NCI-H748 treated with DMSO at 0.1 percent for 48 hours (cell line): ENCODE measurements around the gene ASPSCR1.

Experiments
- DNase-seq: peaks from one replicate; lab custom pipeline; 2025; lab: John Stamatoyannopoulos, UW

The ASPSCR1 gene

DNA sequence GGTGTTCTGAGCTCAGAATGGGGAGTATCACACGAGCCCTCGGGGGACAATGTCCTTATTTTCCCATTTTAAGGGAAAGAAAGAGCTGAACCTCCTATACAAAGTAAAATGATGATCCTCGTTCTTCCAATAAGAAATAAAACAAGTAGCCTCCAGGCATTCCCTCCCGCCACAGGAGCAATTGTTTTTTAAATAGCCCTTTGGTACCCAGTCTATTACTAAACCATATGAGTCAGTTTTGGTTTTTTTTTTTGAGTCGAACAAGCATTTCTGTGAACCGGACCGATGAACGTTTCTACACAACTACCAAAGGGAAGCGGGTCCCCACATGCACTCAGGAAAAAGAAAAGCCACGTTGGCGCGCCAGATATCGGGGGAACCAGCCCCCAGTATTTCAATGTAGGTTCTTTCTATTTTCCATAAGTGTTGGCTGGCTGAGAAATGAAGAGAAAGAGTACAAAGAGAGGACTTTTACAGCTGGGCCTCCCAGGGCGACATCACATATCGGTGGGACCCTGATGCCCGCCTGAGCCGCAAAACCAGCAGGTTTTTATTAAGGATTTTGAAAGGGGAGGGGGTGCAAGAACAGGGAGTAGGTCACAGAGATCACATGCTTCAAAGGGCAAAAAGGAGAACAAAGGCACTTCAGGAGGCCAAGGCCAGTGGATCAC, 63.9 kb downstream of the ASPSCR1 start:
- DNase-seq, result no peak

DNA sequence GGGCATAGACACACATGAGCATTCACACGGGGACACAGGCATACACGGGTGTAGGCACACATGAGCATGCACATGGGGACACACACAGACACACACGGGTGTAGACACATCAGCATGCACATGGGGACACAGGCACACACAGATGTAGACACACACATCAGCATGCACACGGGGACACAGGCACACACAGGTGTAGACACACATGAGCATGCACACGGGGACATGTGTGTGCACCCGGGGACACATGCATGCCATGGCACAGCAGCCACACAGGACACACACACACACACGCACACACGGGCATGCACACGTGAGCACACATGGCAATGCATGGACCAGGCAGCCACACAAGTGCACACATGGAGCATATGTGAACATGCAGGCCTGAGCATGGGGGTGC, 65.2 kb downstream of the ASPSCR1 start:
- no peak for DNase-seq

DNA sequence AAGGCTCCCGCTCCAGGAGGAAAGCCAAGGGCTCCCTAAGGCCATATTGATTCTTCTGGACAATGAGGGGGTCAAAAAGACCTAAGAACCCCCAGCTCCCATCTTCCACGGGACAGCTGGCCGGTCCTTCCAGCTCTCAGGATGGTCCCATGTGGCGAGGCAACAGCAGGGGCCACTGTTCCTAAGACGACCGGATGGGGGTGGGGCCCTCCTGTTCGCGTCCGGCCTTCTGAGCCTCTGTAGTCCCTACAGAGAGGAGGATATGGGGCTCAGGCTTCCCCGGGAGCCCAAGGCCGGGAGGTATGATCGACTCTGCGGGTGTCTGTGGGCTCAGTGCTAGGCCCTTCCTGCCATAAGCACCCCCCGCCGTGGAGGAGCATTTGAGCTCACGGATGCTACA, 66.1 kb downstream of the ASPSCR1 start:
- DNase-seq, result no peak

DNA sequence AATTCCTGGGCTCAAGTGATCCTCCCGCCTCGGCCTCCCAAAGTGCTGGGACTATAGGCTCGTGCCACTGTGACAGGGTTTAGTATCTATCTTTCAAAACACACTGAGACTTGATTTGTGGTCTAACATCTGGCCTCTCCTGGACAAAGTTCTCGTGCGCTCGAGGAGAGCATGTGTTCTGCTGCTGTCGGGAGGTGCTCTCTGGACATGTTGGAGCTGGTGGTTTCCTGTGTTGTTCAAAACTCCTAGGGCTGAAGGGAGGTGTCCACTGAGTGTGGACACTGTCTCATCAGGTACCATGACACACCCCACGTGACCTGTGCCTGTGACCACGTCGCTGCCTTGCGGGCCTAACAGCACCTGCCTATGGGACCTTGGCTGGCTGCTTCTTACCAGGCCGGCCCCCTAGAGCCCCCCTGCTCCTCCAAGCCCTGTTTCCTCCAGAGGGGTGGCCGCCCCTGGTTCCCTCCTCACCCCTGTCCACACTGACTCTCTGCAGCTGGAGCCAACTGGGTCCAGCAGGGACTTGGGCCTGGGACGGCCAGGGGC, 68.6 kb downstream of the ASPSCR1 start:
- no peak for DNase-seq

DNA sequence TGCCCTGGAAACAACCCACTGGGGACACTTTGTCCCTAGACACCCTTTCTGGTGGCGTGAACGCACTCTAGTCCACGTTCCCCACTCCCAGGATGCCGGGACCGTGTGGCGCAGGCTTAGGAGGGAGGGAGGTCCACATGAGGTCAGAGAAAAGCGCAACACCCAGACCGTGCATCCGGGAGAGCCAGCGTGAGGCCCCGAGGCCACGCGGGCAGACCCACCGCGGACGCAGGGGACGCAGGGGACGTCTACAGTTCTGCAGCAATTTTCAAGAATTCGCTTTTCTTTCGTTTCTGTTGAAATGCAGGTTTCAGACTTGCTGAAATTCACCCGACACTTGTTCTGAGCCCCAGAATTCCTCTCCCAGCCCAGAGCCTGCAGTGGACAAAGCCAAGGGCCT, 69.5 kb downstream of the ASPSCR1 start:
- no peak for DNase-seq

DNA sequence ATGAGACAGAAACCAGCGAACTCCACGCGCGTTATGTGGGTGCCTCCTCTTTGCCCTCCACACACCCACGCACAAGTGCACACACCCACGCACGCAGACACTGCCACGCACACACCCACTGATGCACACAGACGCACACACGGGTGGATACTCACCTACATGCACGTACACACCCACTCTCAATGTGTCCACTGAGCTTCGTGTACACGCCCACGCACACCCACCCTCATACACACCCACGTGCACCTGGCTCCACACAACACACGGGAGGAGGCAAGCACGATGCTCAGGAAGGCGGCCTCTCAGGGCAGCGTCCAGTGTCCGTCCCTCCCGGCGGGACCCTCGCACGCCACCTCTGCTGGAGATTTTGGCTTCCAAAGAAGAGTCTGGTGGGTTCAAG, 70.0 kb downstream of the ASPSCR1 start:
- no peak for DNase-seq

DNA sequence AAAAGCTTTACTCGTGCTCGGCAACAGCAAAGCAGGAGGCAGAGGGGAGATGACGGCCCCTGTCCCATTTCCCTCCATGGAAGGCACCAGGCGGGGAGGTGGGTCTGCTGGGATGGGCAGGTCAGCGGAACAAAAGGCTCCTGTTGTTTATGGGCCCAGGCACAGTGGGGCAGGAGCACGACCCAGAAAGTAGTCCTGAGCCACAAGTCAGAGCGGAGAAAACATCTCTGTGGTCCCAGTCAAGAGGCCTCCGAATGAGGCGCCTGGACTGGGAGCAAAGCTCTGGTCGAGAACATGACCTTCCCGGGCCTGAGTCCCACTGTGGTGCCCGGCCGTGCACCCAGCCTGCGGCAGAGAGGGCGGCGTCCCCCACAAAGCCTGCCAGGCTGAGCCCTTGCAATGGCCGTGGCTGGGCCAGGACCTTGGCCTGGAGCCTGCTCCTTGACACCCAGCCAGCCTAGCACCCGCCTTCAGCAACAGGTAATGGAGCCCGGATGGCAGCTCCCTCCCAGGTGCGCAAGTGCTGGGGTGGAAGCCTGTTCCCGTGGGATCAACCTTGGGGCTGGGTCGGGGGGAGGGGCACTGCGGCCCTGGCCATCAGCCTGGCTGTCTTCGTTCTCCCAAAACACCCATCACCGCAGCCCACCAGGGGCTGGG, 70.6 kb downstream of the ASPSCR1 start:
- DNase-seq, result no peak

DNA sequence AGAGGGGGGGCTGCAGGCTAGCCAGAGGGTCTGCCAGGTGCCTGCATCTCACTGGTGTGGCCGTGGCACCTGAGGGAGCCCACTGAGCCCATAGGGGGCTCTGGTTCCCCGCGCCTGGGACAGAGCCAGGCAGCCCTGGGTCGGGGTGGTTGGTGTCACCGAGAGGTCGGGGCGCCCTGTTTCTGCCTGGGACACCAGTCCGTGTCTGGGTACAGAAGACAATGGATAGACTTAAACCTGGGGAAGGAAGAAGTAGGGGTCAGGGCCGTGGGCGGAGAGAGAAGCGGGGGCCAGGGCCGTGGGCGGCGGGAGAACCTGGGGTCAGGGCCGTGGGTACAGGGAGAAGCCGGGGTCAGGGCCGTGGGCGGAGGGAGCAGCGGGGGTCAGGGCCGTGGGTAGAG, 71.1 kb downstream of the ASPSCR1 start:
- DNase-seq, result no peak

DNA sequence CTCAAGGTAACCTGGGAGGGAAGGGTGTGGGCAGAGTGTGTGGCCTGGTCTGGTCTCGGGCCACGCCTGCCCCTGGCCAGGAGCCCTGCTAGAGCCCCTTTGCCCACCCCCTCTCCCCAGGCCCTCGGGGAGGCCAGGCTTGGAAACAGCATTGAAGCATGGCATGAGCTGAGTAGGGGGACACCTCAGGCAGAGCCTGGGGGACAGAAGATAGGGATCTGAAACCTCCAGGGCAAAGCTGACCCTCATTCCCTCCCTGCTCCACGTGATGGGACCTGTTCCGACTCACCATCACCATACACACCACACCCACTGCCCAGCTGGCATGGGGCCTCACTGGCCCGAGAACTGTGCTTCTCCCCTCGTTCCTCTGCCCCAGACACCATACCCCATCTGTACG, 71.7 kb downstream of the ASPSCR1 start:
- DNase-seq, result no peak

DNA sequence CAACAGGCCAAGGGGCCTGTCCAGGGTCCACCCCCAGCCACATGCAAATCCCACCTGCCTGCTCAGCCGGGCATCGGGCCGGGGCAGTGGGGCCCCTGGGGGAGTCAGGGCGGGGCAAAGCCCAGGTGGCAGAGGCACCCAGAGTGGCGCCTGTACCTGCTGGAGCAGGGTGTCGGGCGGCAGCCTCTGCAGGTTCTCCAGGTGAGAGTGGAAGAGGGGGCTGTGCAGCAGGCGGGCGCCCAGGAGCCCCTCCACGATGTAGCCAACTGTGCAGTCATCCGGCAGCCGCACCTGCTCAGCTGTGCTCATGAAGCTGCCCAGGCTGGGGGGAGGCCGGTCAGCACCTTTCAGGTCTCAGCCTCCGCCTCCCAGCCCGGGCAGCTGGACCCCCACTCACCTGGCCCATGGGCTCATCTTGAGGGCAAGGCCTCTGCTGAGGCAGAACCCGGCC, 72.1 kb downstream of the ASPSCR1 start:
- DNase-seq, result no peak

DNA sequence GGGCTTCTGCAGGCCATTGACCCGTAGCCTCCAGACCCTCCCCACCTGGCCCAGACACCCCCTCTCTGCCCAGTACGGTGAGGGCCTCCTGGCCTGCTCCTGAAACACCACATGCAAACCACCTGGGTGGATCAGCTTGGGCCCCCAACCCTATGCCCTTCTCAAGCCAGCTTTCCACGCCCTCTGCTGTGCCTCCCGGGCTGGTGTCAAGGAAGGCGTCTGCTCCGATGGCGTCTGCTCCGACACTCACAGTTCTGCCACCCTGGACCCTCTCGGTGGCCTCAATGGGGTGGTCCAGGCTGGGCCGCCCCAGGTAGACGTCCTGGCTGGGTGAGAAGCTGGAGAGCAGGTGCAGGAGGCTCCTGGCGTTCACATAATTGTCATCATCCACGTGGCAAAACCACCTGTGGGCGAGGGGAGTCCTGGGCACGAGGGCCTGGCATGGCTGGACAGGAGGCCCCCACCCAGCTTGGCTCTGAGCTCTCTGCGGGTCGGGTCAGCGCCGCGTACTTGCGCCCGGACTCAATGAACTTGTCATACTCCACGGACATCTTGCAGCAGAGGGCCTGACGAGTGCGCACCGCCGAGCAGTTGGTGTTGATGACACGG, 72.8 kb downstream of the ASPSCR1 start:
- no peak for DNase-seq

DNA sequence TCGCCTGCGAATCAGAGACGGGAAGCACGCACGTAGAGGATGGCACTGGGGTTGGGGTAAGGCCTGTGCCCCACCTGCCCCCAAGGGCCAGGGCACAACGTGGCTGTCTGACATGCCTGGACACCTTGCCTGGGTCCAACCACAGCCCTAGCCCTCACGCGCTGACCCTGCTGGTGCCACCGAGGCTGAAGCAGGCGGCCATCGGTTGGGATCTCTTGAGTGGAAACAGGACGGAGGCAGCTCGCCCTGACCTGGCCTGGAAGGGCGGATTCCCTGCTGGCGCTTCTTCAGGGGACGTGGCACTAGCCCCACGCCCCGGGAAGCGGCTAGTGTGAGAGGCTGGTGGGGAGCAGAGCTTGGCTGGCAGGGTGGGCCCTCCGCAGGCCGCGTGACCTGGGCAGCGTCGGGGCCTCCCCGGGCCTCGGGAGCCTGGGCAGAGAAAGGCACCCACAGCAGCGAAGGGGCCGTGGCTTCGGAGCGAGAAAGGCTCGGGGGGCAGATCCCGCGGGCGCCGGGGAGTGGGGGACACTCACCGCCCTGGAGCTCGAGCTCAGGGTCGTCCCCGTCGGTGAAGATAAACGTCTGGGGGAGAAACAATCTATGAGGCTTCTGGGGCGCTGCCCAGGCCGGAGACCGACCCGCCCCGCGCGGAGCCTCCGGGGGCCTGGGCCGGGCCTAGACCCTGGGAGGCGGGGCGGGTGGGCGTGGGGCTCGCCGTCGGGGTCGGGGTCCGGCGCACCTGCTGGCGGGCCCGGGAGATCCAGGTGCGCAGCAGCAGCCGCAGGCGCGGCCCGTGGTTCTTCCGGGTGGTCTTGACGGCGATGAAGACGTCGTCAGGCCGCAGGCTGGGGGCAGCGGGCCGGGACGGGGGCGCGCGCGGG, 73.6 kb downstream of the ASPSCR1 start:
- DNase-seq, result no peak

DNA sequence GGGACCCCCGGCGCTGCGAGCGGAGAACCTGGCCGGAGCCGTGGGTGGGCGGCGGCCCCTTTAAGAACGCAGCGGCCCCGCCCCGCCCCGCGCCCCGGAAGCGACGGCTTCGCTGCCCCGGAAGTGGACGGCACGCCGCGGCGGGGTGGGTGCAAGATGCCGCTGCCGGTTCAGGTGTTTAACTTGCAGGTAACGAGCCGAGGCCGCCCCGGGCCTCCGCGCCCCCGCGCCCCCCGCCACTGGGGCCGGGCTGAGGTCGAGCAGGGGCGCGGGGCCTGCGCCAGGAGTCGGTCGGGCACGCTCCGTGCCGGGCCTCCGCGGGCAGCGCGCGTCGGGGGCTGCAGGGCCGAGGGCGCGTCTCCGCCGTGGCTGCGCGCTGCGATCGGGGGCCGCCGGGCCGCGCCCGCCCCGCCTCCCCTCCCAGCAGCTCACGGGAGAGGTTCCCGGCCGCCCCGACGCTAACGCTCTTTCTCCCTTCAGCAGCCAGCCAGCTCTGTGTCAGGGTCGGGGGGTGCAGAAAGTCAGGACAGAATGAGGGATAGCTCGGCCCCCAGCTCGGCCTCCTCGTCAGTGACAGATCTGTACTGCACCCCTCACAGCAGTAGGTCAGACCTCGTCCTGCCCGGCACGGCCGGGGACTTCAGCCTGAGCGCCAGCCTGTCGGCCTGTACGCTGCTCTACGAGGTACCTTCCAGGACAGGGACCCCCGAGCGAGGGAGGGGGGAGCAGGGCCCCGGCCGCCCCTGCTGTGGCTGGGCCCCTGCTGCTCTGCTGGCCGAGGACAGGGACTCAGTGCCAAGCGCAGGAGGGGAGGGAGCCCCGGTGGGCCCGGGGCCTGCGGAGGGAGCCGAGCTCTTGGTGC, 74.6 kb downstream of the ASPSCR1 start, which contains the start of the genes GPS1 and RFNG:
TSS of gene GPS1 (plus strand) at position 123 of the 862 bp plus-strand sequence. CDS start at position 157, 34 bp downstream.
TSS of gene RFNG (minus strand) at position 36 of the 862 bp plus-strand sequence. CDS start 45 bp downstream, outside the sequence.
- peak; percentile 41 for DNase-seq

DNA sequence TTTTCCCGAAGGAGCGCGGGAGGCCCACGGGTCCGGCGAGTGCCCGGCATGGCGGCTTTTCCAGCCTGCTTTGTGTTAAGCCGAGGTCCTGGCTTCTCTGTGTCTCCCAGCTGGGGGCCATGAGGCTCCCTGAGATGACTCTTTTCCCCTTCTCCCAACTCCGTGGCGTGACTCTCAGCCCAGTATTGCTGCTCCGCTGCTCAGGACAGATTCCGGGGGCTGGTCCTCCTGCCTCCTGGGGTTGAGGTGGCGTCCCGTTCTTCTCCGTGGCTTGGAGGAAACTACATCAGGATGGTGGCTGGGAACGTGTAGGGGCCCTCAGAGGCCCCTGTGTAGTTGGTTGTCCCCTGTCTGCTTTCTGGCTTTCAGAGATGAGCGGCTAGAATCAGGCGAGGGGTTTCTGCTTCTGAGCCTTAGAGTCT, 75.2 kb downstream of the ASPSCR1 start:
- DNase-seq, result no peak

DNA sequence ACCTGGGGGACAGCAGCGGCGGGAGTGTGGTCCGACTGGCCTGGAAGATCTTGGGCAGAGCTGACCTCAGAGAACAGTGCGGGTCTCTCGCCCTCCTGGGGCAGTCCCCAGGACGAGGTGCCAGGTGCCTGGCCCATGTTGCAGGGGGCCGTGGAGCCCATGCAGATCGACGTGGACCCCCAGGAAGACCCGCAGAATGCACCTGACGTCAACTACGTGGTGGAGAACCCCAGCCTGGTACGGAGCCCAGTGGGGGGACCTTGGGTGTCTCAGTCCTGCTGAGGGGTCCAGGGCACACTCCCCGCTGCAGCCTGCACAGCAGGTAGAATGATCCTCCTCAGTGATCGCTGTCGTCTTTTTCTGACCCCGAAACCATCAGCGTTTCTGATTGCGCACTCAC, 75.7 kb downstream of the ASPSCR1 start:
- no peak for DNase-seq

DNA sequence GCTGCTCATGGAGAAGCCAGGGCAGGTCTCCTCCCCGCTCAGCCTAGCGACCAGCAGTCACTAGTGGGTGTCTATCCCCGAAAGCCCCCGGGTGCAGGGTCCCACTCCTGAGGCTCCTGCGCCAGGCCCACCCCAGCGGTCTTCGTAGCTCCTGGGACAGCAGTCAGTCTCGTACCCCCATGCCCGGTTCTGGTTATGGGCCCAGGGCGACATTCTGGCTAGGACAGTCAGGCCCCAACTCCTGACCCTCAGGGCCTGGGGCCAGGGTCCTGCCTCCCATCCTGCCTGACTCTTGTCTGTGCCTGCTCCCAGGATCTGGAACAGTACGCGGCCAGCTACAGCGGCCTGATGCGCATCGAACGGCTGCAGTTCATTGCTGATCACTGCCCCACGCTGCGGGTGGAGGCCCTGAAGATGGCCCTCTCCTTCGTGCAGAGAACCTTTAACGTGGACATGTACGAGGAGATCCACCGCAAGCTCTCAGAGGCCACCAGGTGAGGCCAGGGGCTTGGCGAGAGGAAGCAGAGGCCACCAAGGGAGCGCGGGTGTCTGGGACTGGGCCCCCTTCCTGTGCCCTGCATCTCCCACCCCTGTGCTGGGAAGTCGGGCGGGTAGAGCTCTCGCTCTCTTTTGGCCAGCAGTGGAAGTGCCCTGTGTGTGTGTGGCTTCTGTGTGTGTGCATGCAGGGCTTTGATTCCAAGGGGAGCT, 76.3 kb downstream of the ASPSCR1 start:
- DNase-seq, result no peak

DNA sequence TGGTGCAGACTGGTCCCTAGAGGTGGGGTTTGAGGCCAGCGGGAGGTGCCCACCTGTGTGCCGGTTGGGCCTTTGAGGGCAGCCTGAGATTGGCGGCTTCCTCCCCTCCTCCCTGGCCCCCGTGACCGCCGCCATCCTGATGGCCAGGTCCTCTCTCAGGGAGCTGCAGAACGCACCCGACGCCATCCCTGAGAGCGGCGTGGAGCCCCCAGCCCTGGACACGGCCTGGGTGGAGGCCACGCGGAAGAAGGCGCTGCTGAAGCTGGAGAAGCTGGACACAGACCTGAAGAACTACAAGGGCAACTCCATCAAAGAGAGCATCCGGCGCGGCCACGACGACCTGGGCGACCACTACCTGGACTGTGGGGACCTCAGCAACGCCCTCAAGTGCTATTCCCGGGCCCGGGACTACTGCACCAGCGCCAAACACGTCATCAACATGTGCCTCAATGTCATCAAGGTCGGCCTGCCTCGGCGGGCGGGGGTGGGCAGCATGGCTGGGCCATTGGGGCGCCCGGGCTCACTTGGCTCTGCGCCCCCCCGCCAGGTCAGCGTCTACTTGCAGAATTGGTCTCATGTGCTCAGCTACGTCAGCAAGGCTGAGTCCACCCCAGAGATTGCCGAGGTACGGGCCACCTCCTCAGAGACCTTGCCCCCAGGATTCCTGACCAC, 77.1 kb downstream of the ASPSCR1 start:
- DNase-seq, result no peak

DNA sequence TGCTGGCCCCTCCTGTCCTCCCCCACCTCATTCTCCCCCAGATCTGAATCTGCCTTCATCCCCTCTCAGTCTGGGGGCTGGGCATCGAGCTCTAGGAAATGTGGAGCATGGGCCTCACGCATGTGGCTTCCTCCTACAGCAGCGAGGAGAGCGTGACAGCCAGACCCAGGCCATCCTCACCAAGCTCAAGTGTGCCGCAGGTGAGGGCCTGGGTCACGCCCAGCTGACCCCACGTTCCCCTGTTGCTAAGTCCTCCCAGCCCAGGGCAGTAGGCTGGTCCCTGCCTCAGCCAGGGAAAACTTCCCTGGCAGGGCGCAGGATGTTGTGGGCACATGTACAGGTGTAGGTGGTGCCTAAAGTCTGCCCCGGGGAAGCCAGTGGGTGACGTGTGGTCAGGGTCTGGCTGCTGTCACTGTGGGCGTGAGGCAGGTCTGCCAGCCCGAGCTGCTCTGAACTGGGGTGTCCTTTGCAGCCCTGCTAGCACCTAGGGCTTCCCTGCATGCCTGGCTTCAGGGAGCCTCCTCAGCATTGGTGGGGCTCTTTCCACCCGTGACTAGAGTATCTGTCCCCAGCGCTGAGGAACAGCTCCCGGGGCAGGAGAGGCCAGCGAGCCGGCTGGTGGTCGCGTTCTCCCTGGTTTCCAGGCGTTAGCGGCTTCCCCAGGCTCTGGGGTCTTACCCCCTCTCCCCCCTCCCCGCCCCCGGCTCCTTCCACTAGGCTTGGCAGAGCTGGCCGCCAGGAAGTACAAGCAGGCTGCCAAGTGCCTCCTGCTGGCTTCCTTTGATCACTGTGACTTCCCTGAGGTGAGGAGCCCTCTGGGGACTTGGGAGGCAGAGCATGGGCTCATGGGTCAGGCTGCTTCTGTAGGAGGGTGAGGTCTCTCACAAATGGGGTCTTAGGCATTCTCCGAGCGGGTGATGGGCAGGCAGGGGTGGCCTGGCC, 77.9 kb downstream of the ASPSCR1 start:
- no peak for DNase-seq
